CD4-positive, alpha-beta T cell treated with Interleukin-4 for 1 hour (primary cell): Measurements from ENCODE around the gene C15orf39.

Experiments used
- DNase-seq, 2 donors: peaks; one replicate each; pipeline ENCODE4 v3.0.0-alpha.2; 2020 to 2022

The C15orf39 gene

GRCh38 chr15:75172284-75172820 is 29.3 kb upstream of the C15orf39 start:
- no peak for DNase-seq

- DNase-seq, result no peak
Measured at GRCh38 chr15:75174102-75174501, 27.6 kb upstream of the C15orf39 start.

GRCh38 chr15:75174729-75175128 is 27.0 kb upstream of the C15orf39 start:
- DNase-seq, result no peak

- DNase-seq, result no peak
Measured at GRCh38 chr15:75176396-75176761, 25.3 kb upstream of the C15orf39 start.

GRCh38 chr15:75177360-75178071 is 24.2 kb upstream of the C15orf39 start:
- DNase-seq, result no peak

- DNase-seq, result no peak
Measured at GRCh38 chr15:75178171-75178937, 23.3 kb upstream of the C15orf39 start.

- no peak for DNase-seq
Measured at GRCh38 chr15:75178938-75179745, 22.5 kb upstream of the C15orf39 start.

GRCh38 chr15:75179746-75180140 is 21.9 kb upstream of the C15orf39 start:
- DNase-seq, result no peak

GRCh38 chr15:75181780-75182179 is 19.9 kb upstream of the C15orf39 start:
- DNase-seq, result no peak

- DNase-seq, result no peak
Measured at GRCh38 chr15:75182187-75183131, 19.2 kb upstream of the C15orf39 start.

GRCh38 chr15:75185271-75186029 is 16.2 kb upstream of the C15orf39 start:
- no peak for DNase-seq

GRCh38 chr15:75186044-75186443 is 15.6 kb upstream of the C15orf39 start:
- DNase-seq, result no peak

GRCh38 chr15:75188499-75188898 is 13.2 kb upstream of the C15orf39 start:
- no peak for DNase-seq

GRCh38 chr15:75191235-75191634 is 10.4 kb upstream of the C15orf39 start:
- DNase-seq, result no peak

GRCh38 chr15:75192307-75192706 is 9.4 kb upstream of the C15orf39 start:
- no peak for DNase-seq

- no peak for DNase-seq
Measured at GRCh38 chr15:75193272-75193671, 8.4 kb upstream of the C15orf39 start.

- no peak for DNase-seq
Measured at GRCh38 chr15:75193976-75194375, 7.7 kb upstream of the C15orf39 start.

- DNase-seq, result no peak
Measured at GRCh38 chr15:75194397-75194796, 7.3 kb upstream of the C15orf39 start.

GRCh38 chr15:75195122-75195765 is 6.4 kb upstream of the C15orf39 start:
- no peak for DNase-seq

- no peak for DNase-seq
Measured at GRCh38 chr15:75195766-75196241, 5.9 kb upstream of the C15orf39 start.
